H1 (cell line): ENCODE measurements around the gene SLC1A5. TPM values are rescaled to one million over a fixed set of nuclear protein-coding genes. Genes with fewer than 3 reads are reported as not detected.
A peak's percentile ranks its signal among the peaks of the same experiment; 100 is the strongest.

Source experiments
- JUN ChIP-seq: IDR thresholded peaks from 2 replicates; pipeline ENCODE4 v1.6.1; 2011; ENCODE audit warnings: low read depth, mild to moderate bottlenecking, improper control_type of control experiment, low read length
- MAFK ChIP-seq: IDR thresholded peaks from 2 replicates; pipeline ENCODE4 v1.6.1; 2012; ENCODE audit warnings: low read depth, mild to moderate bottlenecking, improper control_type of control experiment, low read length
- NRF1 ChIP-seq: IDR thresholded peaks from 2 replicates; pipeline ENCODE4 v1.6.1; 2011; ENCODE audit warnings: mild to moderate bottlenecking, low read depth, low read length, improper control_type of control experiment
- SP4 ChIP-seq: IDR thresholded peaks from 2 replicates; pipeline ENCODE4 v1.6.1; 2012; ENCODE audit warnings: low read length, inconsistent platforms
- polyA plus RNA-seq, 7 experiments: library from polyadenylated mRNA; depleted of rRNA in 3 of 7; stranded (reverse) in 5 of 7; unstranded in 2 of 7; fragments of >200 nt in 5 of 7; fragments of 200-250 nt in 2 of 7; gene quantifications; 1 replicate in 5 of 7; 2 replicates in 1 of 7; 4 replicates in 1 of 7; pipeline versions ENCODE4 v1.2.1 to v1.2.3, GENCODE V29; 2011 to 2013; ENCODE audit warnings: missing spikeins in 2 of 7, mixed read lengths in 2 of 7
- total RNA-seq: library from RNA; stranded (reverse); fragmentation: NEBNext Ultra II Directional; extraction: Animal tissue kit (Norgen Biotek cat#: 25700); gene quantifications from 2 replicates; pipeline ENCODE4 v1.2.1, GENCODE V29; 2021

SLC1A5 gene
- total and polyA plus RNA-seq, 2 of the 8 experiments (the other 6 are each of a cell fraction or from before 2014, with no cell fraction given), result 291 to 351 TPM

DNA sequence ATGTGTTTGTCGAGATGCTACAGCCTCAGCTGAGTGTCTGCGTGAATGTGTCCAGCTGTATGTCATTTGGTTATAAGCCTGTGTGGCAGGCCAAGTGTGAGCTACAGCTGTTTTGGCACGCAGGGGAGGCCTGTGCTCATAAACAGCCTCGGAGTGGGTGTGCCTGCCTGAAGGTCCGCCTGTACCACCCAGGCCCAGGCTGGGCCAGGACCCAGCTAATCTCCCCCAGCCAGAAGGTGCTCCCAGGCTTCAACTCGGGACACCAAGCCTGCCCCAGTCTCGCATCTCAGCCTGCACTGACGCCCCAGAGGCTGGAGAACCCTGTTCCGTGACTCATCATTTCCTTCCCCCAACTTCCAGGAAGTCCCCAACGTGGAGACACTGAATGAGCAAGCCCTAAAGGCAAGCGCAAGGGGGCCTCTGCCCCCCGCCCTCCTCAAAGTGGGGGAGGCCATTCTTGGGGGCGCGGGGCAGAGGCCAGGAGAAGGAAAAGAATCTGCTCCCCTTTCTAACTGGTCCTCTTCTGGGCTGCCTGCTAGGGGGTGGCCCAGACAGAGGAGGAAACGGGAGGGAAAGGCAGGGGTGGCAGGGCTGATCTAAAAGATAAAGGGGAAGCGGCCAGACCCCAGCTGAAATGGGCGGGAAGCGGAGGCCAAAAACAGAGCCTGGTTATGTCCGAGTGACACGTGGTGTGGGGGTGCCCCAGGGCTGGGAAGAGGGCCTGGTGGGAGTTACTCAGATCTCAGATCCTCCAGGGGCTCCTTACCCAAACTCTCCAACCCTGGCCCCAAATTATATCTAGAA lies 2.0 kb downstream of the SLC1A5 start (continued):
- TF ChIP-seq MAFK (peak; percentile 46; the same call in 1 of the 2 replicates), SP4 (no peak), JUN (no peak), NRF1 (no peak)
